Measurements from ENCODE around the gene ARL16. TPM values are rescaled to one million over a fixed set of nuclear protein-coding genes. Genes with fewer than 3 reads are reported as not detected.

ARL16 gene
- total and polyA plus RNA-seq, 2 of the 8 experiments (the other 6 are each of a cell fraction or from before 2014, with no cell fraction given) = 37.0 to 60.8 TPM

DNA sequence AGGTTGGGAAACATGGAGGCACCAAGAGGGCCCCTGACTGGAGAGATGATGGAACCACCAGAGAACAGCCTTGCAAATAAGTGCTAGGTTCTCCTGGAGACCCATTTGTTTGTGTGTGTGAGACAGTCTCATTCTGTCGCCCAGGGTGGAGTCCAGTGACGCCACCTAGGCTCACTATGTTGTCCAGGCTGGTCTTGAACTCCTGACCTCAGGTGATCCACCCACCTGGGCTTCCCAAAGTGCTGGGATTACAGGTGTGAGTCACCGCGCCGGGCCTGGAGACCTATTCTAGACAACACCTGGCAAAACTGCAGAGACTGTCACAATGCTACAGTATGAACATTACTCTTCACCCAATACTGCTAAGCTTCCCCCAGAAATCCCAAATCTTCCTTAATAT lies 48.2 kb downstream of the ARL16 start:
- H3K4me3 ChIP-seq (ENCODE audit: extremely low read depth in 1 of 4, insufficient read depth in 2 of 4, low read depth in 3 of 4, low read length in 4 of 4) = peak overlapping the region in 3 of 4 experiments; percentile 78 to 95 (median 79); a peak in 4 of 8 replicates
- peaks cover 3% of the 10 kb centered on the region; the same call in 1 of the 2 replicates for H3K23me2 ChIP-seq (ENCODE audit: low read depth, low read length)
- DNase-seq (ENCODE audit: low read depth in 1 of 2, low spot score in 2 of 2) (no peak), FAIRE-seq (no peak)
- H2AFZ ChIP-seq (ENCODE audit: low read length) = no peak overlapping the region
- peaks cover 4% of the 10 kb centered on the region for H3K79me1 ChIP-seq (ENCODE audit: low read depth, low read length)
- no peak overlapping the region for H4K8ac ChIP-seq (ENCODE audit: extremely low read depth, insufficient read depth, low read length)
- H3K36me3 ChIP-seq (ENCODE audit: control insufficient read depth in 2 of 4, insufficient read depth in 4 of 4, low read length in 3 of 4) = peaks cover 0 to 5% (median 0%) of the 10 kb centered on the region in 4 experiments; a peak in 1 of 8 replicates
- no peak overlapping the region for H4K5ac ChIP-seq (ENCODE audit: insufficient read length, low read depth, low read length)
- no peak overlapping the region for H3K4ac ChIP-seq (replicated peaks; ENCODE audit: insufficient read length, low read depth, low read length)
- H3K79me2 ChIP-seq (ENCODE audit: control insufficient read depth in 1 of 2, insufficient read depth in 2 of 2, low read length in 2 of 2) = peaks cover 7 to 47% of the 10 kb centered on the region in 2 experiments
- 90% methylated on average over 5 of the region's 5 CpGs; no CpG with 5 or more reads in 1 of the 2 experiments for WGBS, 2 experiments (ENCODE audit: extremely low coverage in 1 of 2, insufficient coverage in 1 of 2, insufficient read length in 1 of 2, insufficient replicate concordance in 2 of 2, low coverage in 1 of 2, low lambda C conversion rate in 2 of 2, missing lambda C conversion rate in 1 of 2)
- H2BK15ac ChIP-seq (ENCODE audit: low read length) = no peak overlapping the region
- H3K9me3 ChIP-seq (ENCODE audit: insufficient read depth in 2 of 2, low read depth in 1 of 2, low read length in 1 of 2) = no peaks in the 10 kb centered on the region
- H4K20me1 ChIP-seq (replicated peaks in 1 of 2; ENCODE audit: control insufficient read depth in 1 of 2, insufficient read depth in 2 of 2, low read length in 2 of 2) = no peaks in the 10 kb centered on the region
- H3K56ac ChIP-seq (replicated peaks; ENCODE audit: insufficient read length, low read depth, low read length) = no peak overlapping the region
- H2AK5ac ChIP-seq (ENCODE audit: low read depth, low read length) = no peak overlapping the region
- no peak overlapping the region for H3K9ac ChIP-seq (replicated peaks in 1 of 4; ENCODE audit: extremely low read depth in 1 of 4, low read depth in 3 of 4, low read length in 3 of 4)
- H3K27me3 ChIP-seq (replicated peaks in 1 of 4; ENCODE audit: control insufficient read depth in 3 of 4, extremely low read depth in 1 of 4, insufficient read depth in 3 of 4, low read length in 3 of 4) = no peaks in the 10 kb centered on the region
- no peak overlapping the region for H3K23ac ChIP-seq (ENCODE audit: insufficient read length)
- ChIA-PET POLR2A (ENCODE audit: partially characterized antibody) (interaction anchor here (0.7 to 2.8 kb wide), 5 partner anchors 10 to 97 kb away, joined by 3 to 11 read pairs (median 5); partner anchors contain the start of gene FAAP100), CTCF (ENCODE audit: partially characterized antibody) (interaction anchor here (1.2 to 1.5 kb wide), 2 partner anchors 12 to 33 kb away, joined by 3 to 5 read pairs; no protein-coding TSS in a partner anchor)
- no peak overlapping the region for H3K18ac ChIP-seq (ENCODE audit: extremely low read depth, low read length)
- no peaks in the 10 kb centered on the region for H3K4me1 ChIP-seq (replicated peaks in 1 of 4; ENCODE audit: control insufficient read depth in 3 of 4, insufficient read depth in 4 of 4, low read length in 3 of 4)
- H3K14ac ChIP-seq (ENCODE audit: insufficient read length) = no peak overlapping the region
- H2BK20ac ChIP-seq (ENCODE audit: low read length) = no peak overlapping the region
- H4K91ac ChIP-seq (replicated peaks; ENCODE audit: insufficient read length, low read length) = no peak overlapping the region
- H3K4me2 ChIP-seq (ENCODE audit: insufficient read depth in 1 of 2, low read depth in 2 of 2, low read length in 2 of 2) = peak overlapping the region; percentile 72 to 74; a peak in 3 of 4 replicates
- no peak for TF ChIP-seq CEBPB (IDR thresholded peaks at IDR 0.05; ENCODE audit: low read depth, low read length)
- TF ChIP-seq, protein P1, sequence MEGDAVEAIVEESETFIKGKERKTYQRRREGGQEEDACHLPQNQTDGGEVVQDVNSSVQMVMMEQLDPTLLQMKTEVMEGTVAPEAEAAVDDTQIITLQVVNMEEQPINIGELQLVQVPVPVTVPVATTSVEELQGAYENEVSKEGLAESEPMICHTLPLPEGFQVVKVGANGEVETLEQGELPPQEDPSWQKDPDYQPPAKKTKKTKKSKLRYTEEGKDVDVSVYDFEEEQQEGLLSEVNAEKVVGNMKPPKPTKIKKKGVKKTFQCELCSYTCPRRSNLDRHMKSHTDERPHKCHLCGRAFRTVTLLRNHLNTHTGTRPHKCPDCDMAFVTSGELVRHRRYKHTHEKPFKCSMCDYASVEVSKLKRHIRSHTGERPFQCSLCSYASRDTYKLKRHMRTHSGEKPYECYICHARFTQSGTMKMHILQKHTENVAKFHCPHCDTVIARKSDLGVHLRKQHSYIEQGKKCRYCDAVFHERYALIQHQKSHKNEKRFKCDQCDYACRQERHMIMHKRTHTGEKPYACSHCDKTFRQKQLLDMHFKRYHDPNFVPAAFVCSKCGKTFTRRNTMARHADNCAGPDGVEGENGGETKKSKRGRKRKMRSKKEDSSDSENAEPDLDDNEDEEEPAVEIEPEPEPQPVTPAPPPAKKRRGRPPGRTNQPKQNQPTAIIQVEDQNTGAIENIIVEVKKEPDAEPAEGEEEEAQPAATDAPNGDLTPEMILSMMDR (IDR thresholded peaks at IDR 0.05; ENCODE audit: control extremely low read depth in 1 of 3, insufficient read depth in 1 of 3, low read depth in 1 of 3, low read length in 3 of 3) = no peak
- no peak for TF ChIP-seq CBX8 (IDR thresholded peaks at IDR 0.05; ENCODE audit: borderline replicate concordance, low read depth, low read length)
- no peak overlapping the region for H2BK120ac ChIP-seq (replicated peaks; ENCODE audit: low read depth, low read length)
- H2BK5ac ChIP-seq (ENCODE audit: low read depth, low read length) = no peak overlapping the region
- no peak overlapping the region for H2BK12ac ChIP-seq (ENCODE audit: low read depth, low read length)
- no peak overlapping the region for H3K27ac ChIP-seq (ENCODE audit: low read depth, low read length)
